H1 (cell line): ENCODE results near the gene P2RY14. TPM values are rescaled to one million over a fixed set of nuclear protein-coding genes. Genes with fewer than 3 reads are reported as not detected.

Source experiments
- CTCF ChIA-PET: fragments of 300-600 bp; sonication (Branson Sonifier 250); formaldehyde crosslinking; loops from one replicate; lab custom pipeline; 2021; ENCODE audit not compliant: partially characterized antibody; lab: Charles Lee
- POLR2A ChIA-PET: fragments of 300-600 bp; sonication (Branson Sonifier 250); formaldehyde crosslinking; loops from one replicate; lab custom pipeline; 2021; ENCODE audit warnings: inconsistent platforms; ENCODE audit not compliant: partially characterized antibody; lab: Charles Lee
- DNase-seq, 2 experiments: peaks; one replicate each; pipeline versions ENCODE4 v3.0.0 to v3.0.0-alpha.2; 2010 to 2022; ENCODE audit warnings: low spot score in 2 of 2, low read depth in 1 of 2, mixed read lengths in 1 of 2
- FAIRE-seq: peaks from 2 replicates; lab custom pipeline; 2011; peaks lifted over from hg19 to GRCh38; lab: Jason Lieb, UNC
- H2AFZ ChIP-seq: 2 replicates; pipeline ENCODE4 v1.8.1; 2012; ENCODE audit warnings: low read length, inconsistent platforms
- H2AK5ac ChIP-seq: 2 replicates; pipeline ENCODE4 v1.6.1; 2013; ENCODE audit warnings: low read depth, low read length
- H2BK120ac ChIP-seq: replicated peaks from 2 replicates; pipeline ENCODE3; 2013; ENCODE audit warnings: low read depth, low read length, inconsistent platforms
- H2BK12ac ChIP-seq: 2 replicates; pipeline ENCODE4 v1.6.1; 2013; ENCODE audit warnings: low read depth, low read length
- H2BK15ac ChIP-seq: 2 replicates; pipeline ENCODE4 v1.6.1; 2013; ENCODE audit warnings: low read length
- H2BK20ac ChIP-seq: 2 replicates; pipeline ENCODE4 v1.6.1; 2013; ENCODE audit warnings: low read length
- H2BK5ac ChIP-seq: 2 replicates; pipeline ENCODE4 v1.6.1; 2013; ENCODE audit warnings: low read depth, low read length
- H3K14ac ChIP-seq: 2 replicates; pipeline ENCODE4 v1.6.1; 2013; ENCODE audit warnings: inconsistent platforms; ENCODE audit not compliant: insufficient read length
- H3K18ac ChIP-seq: 2 replicates; pipeline ENCODE4 v1.6.1; 2013; ENCODE audit warnings: low read length; ENCODE audit errors: extremely low read depth
- H3K23ac ChIP-seq: 2 replicates; pipeline ENCODE4 v1.6.1; 2013; ENCODE audit warnings: inconsistent platforms; ENCODE audit not compliant: insufficient read length
- H3K23me2 ChIP-seq: 2 replicates; pipeline ENCODE4 v1.6.1; 2013; ENCODE audit warnings: low read depth, low read length
- H3K27ac ChIP-seq: 2 replicates; pipeline ENCODE4 v1.6.1; 2011; ENCODE audit warnings: low read depth, low read length, inconsistent platforms
- H3K27me3 ChIP-seq, 4 experiments: replicated peaks in 1 of 4; 1 replicate in 1 of 4; 2 replicates in 3 of 4; pipeline versions ENCODE4 v1.6.1 to v1.8.1; 2011 to 2013; ENCODE audit warnings: low read length in 3 of 4, mild to moderate bottlenecking in 3 of 4, inconsistent platforms in 2 of 4, mixed read lengths in 2 of 4, moderate library complexity in 1 of 4; ENCODE audit not compliant: control insufficient read depth in 3 of 4, insufficient read depth in 3 of 4; ENCODE audit errors: extremely low read depth in 1 of 4
- H3K36me3 ChIP-seq, 4 experiments: 2 replicates each; pipeline versions ENCODE4 v1.6.1 to v1.8.1; 2011 to 2013; ENCODE audit warnings: mild to moderate bottlenecking in 4 of 4, low read length in 3 of 4, moderate library complexity in 2 of 4, control low read depth in 1 of 4, inconsistent platforms in 1 of 4; ENCODE audit not compliant: insufficient read depth in 4 of 4, control insufficient read depth in 2 of 4
- H3K4ac ChIP-seq: replicated peaks from 2 replicates; pipeline ENCODE3; 2013; ENCODE audit warnings: low read length, low read depth, mixed read lengths, inconsistent platforms; ENCODE audit not compliant: insufficient read length
- H3K4me1 ChIP-seq, 4 experiments: replicated peaks in 1 of 4; 1 replicate in 1 of 4; 2 replicates in 3 of 4; pipeline versions ENCODE4 v1.6.1 to v1.8.1; 2011 to 2013; ENCODE audit warnings: low read length in 3 of 4, inconsistent platforms in 2 of 4, mixed read lengths in 1 of 4; ENCODE audit not compliant: insufficient read depth in 4 of 4, control insufficient read depth in 3 of 4
- H3K4me2 ChIP-seq, 2 experiments: 2 replicates each; pipeline versions ENCODE4 v1.6.1 to v1.8.1; 2011 to 2013; ENCODE audit warnings: low read depth in 2 of 2, low read length in 2 of 2, control low read depth in 1 of 2, inconsistent platforms in 1 of 2, mild to moderate bottlenecking in 1 of 2; ENCODE audit not compliant: insufficient read depth in 1 of 2
- H3K4me3 ChIP-seq, 4 experiments: fragments of 200-600, 300-600 bp in 1 of 4; sonication (generic), shearing (Covaris generic), sonication (Bioruptor Twin) in 1 of 4; 2 replicates each; pipeline versions ENCODE4 v1.5.1 to v1.8.1; 2011 to 2016; ENCODE audit warnings: low read length in 4 of 4, low read depth in 3 of 4, control low read depth in 2 of 4, inconsistent platforms in 2 of 4, mild to moderate bottlenecking in 2 of 4, mixed read lengths in 1 of 4, moderate library complexity in 1 of 4; ENCODE audit not compliant: insufficient read depth in 2 of 4; ENCODE audit errors: extremely low read depth in 1 of 4
- H3K56ac ChIP-seq: replicated peaks from 2 replicates; pipeline ENCODE3; 2013; ENCODE audit warnings: low read depth, mild to moderate bottlenecking, mixed read lengths, low read length, inconsistent platforms; ENCODE audit not compliant: insufficient read length
- H3K79me1 ChIP-seq: 2 replicates; pipeline ENCODE4 v1.6.1; 2013; ENCODE audit warnings: low read depth, low read length, control low read depth
- H3K79me2 ChIP-seq, 2 experiments: 2 replicates each; pipeline versions ENCODE4 v1.6.1 to v1.8.1; 2012 to 2013; ENCODE audit warnings: low read length in 2 of 2, mild to moderate bottlenecking in 2 of 2, inconsistent platforms in 1 of 2; ENCODE audit not compliant: insufficient read depth in 2 of 2, control insufficient read depth in 1 of 2
- H3K9ac ChIP-seq, 4 experiments: replicated peaks in 1 of 4; 1 replicate in 1 of 4; 2 replicates in 3 of 4; pipeline versions ENCODE4 v1.6.1 to v1.8.1; 2011 to 2013; ENCODE audit warnings: low read depth in 3 of 4, low read length in 3 of 4, control low read depth in 2 of 4, mild to moderate bottlenecking in 2 of 4, moderate library complexity in 2 of 4, inconsistent platforms in 1 of 4; ENCODE audit errors: extremely low read depth in 1 of 4
- H3K9me3 ChIP-seq, 2 experiments: 2 replicates each; pipeline versions ENCODE4 v1.6.1 to v1.8.1; 2012 to 2013; ENCODE audit warnings: mild to moderate bottlenecking in 2 of 2, moderate library complexity in 2 of 2, control low read depth in 1 of 2, inconsistent platforms in 1 of 2, low read depth in 1 of 2, low read length in 1 of 2, mixed read lengths in 1 of 2; ENCODE audit not compliant: insufficient read depth in 2 of 2
- H4K20me1 ChIP-seq, 2 experiments: replicated peaks in 1 of 2; 2 replicates each; pipeline versions ENCODE3 to v1.8.1; 2011 to 2013; ENCODE audit warnings: inconsistent platforms in 2 of 2, low read length in 2 of 2, mild to moderate bottlenecking in 1 of 2; ENCODE audit not compliant: insufficient read depth in 2 of 2, control insufficient read depth in 1 of 2
- H4K5ac ChIP-seq: 2 replicates; pipeline ENCODE4 v1.6.1; 2013; ENCODE audit warnings: low read length, low read depth, mixed read lengths, inconsistent platforms; ENCODE audit not compliant: insufficient read length
- H4K8ac ChIP-seq: 2 replicates; pipeline ENCODE4 v1.8.0; 2013; ENCODE audit warnings: mild to moderate bottlenecking, moderate library complexity, low read length, inconsistent platforms; ENCODE audit not compliant: insufficient read depth; ENCODE audit errors: extremely low read depth
- H4K91ac ChIP-seq: replicated peaks from 2 replicates; pipeline ENCODE3; 2013; ENCODE audit warnings: low read length, mixed read lengths, inconsistent platforms; ENCODE audit not compliant: insufficient read length
- GTF2F1 ChIP-seq: IDR thresholded peaks from 2 replicates; pipeline ENCODE4 v1.6.1; 2012; ENCODE audit warnings: low read depth, low read length, improper control_type of control experiment, borderline replicate concordance
- HDAC2 ChIP-seq, 2 experiments: fragments of 300-600 bp in 1 of 2; sonication (generic) in 1 of 2; IDR thresholded peaks; 2 replicates each; pipeline ENCODE4 v1.6.1; 2011 to 2012; ENCODE audit warnings: low read depth in 2 of 2, low read length in 2 of 2, mild to moderate bottlenecking in 2 of 2, moderate library complexity in 2 of 2, borderline replicate concordance in 1 of 2, inconsistent platforms in 1 of 2
- KDM1A ChIP-seq: fragments of 200-600, 300-600 bp; sonication (generic); IDR thresholded peaks from 2 replicates; pipeline ENCODE4 v1.7.1; 2016; ENCODE audit warnings: mild to moderate bottlenecking, low read length, borderline replicate concordance
- TEAD4 ChIP-seq: IDR thresholded peaks from 2 replicates; pipeline ENCODE4 v1.6.1; 2012; ENCODE audit warnings: low read depth, low read length, inconsistent platforms, mixed read lengths
- WGBS, 2 experiments: shearing (Covaris generic) in 1 of 2; methylation state at CpG; one replicate each; pipeline versions ENCODE4 v1.1.6 to v1.1.7; 2013 to 2015; ENCODE audit warnings: low lambda C conversion rate in 2 of 2, mixed read lengths in 2 of 2, inconsistent platforms in 1 of 2, low coverage in 1 of 2, missing lambda C conversion rate in 1 of 2; ENCODE audit not compliant: insufficient replicate concordance in 2 of 2, insufficient coverage in 1 of 2, insufficient read length in 1 of 2; ENCODE audit errors: extremely low coverage in 1 of 2, missing lambda C conversion rate in 1 of 2; 5-methylcytosine and 5-hydroxymethylcytosine counted together
- long read RNA-seq, 2 experiments: library from RNA in 1 of 2; library from capped mRNA in 1 of 2; stranded (forward); transcript quantifications; one replicate each; pipeline ENCODE4 v2.0.0, GENCODE V29; 2021; ENCODE audit warnings: inconsistent platforms in 1 of 2
- polyA minus RNA-seq, 3 experiments: library from RNA; depleted of rRNA, polyadenylated mRNA; stranded (reverse); fragments of >200 nt; gene quantifications; 1 replicate in 2 of 3; 2 replicates in 1 of 3; pipeline ENCODE4 v1.2.3, GENCODE V29; 2011
- polyA plus RNA-seq, 7 experiments: library from polyadenylated mRNA; depleted of rRNA in 3 of 7; stranded (reverse) in 5 of 7; unstranded in 2 of 7; fragments of >200 nt in 5 of 7; fragments of 200-250 nt in 2 of 7; gene quantifications; 1 replicate in 5 of 7; 2 replicates in 1 of 7; 4 replicates in 1 of 7; pipeline versions ENCODE4 v1.2.1 to v1.2.3, GENCODE V29; 2011 to 2013; ENCODE audit warnings: missing spikeins in 2 of 7, mixed read lengths in 2 of 7
- total RNA-seq: library from RNA; stranded (reverse); fragmentation: NEBNext Ultra II Directional; extraction: Animal tissue kit (Norgen Biotek cat#: 25700); gene quantifications from 2 replicates; pipeline ENCODE4 v1.2.1, GENCODE V29; 2021

Gene P2RY14
- total RNA-seq (not detected in 2 replicates), polyA plus RNA-seq (2011; rRNA removed) (not detected in 2 replicates), polyA minus RNA-seq (2011; rRNA and poly(A)+ RNA removed) (not detected in 2 replicates)
- not detected for polyA plus RNA-seq (2011; cell fraction: cytosol; rRNA removed)
- not detected for polyA plus RNA-seq (2011; cell fraction: nucleus; rRNA removed)
- 0.07 to 0.09 TPM in 2 of 4 replicates, not detected in the others for polyA plus RNA-seq (2012, experiment 1 of 2)
- polyA plus RNA-seq (2012, experiment 2 of 2): not detected
- not detected for polyA plus RNA-seq (2013, experiment 1 of 2)
- polyA plus RNA-seq (2013, experiment 2 of 2): not detected
- polyA minus RNA-seq (2011; cell fraction: cytosol; rRNA and poly(A)+ RNA removed): not detected
- not detected for polyA minus RNA-seq (2011; cell fraction: nucleus; rRNA and poly(A)+ RNA removed)
- long read RNA-seq, experiment 1: 0 reads
- long read RNA-seq, experiment 2: 0 reads

- no peak within 1 kb of the TSS for H3K4ac ChIP-seq
- H2BK5ac ChIP-seq: no peak within 1 kb of the TSS
- H3K36me3 ChIP-seq: 0 out of 8 replicates have a peak, but pooled peaks cover 0 to 3% (median 0%) of the 10 kb centered on the region in 4 experiments
- no peak within 1 kb of the TSS for H4K5ac ChIP-seq
- ChIA-PET POLR2A (no interaction called here), CTCF (interaction anchor here (0.7 to 9.3 kb wide), 7 partner anchors 9 to 116 kb away, joined by 3 to 155 read pairs (median 3); no protein-coding TSS in a partner anchor)
- H3K18ac ChIP-seq: no peak within 1 kb of the TSS
- H3K79me1 ChIP-seq: no peaks in the 10 kb centered on the region
- no peaks in the 10 kb centered on the region for H3K79me2 ChIP-seq
- peaks cover 0 to 1% of the 10 kb centered on the region in 2 experiments for H4K20me1 ChIP-seq
- WGBS, 2 experiments: 96% methylated on average over 4 of the region's 4 CpGs; no CpG with 5 or more reads in 1 of the 2 experiments
- H3K56ac ChIP-seq: no peak within 1 kb of the TSS
- no peak within 1 kb of the TSS for H2BK120ac ChIP-seq
- H3K9ac ChIP-seq: no peak within 1 kb of the TSS
- FAIRE-seq (no peak), DNase-seq (no peak)
- H3K23me2 ChIP-seq: no peaks in the 10 kb centered on the region
- no peaks in the 10 kb centered on the region for H3K9me3 ChIP-seq
- no peak within 1 kb of the TSS for H3K23ac ChIP-seq
- no peak within 1 kb of the TSS for H4K91ac ChIP-seq
- no peak within 1 kb of the TSS for H3K27ac ChIP-seq
- H3K4me3 ChIP-seq: no peak within 1 kb of the TSS
- H3K4me2 ChIP-seq: no peak within 1 kb of the TSS
- no peak within 1 kb of the TSS for H4K8ac ChIP-seq
- no peak within 1 kb of the TSS for H2BK20ac ChIP-seq
- no peak within 1 kb of the TSS for H2AK5ac ChIP-seq
- H3K4me1 ChIP-seq: peaks cover 0 to 2% (median 0%) of the 10 kb centered on the region in 4 experiments; a peak in 1 of 7 replicates
- no peaks in the 10 kb centered on the region for H3K27me3 ChIP-seq
- no peak within 1 kb of the TSS for H3K14ac ChIP-seq
- H2BK15ac ChIP-seq: no peak within 1 kb of the TSS
- H2AFZ ChIP-seq: no peak within 1 kb of the TSS
- no peak within 1 kb of the TSS for H2BK12ac ChIP-seq
- TF ChIP-seq KDM1A: no peak
- TF ChIP-seq HDAC2 (IDR thresholded peaks at IDR 0.05; ENCODE audit: borderline replicate concordance in 1 of 2, low read depth in 2 of 2, low read length in 2 of 2): no peak
- no peak for TF ChIP-seq GTF2F1
- no peak for TF ChIP-seq TEAD4
Observed at GRCh38 chr3:151278230-151278629, at the start of gene P2RY14. P2RY14 (minus strand) TSS chr3:151278542; CDS start chr3:151214316, 64,226 bp downstream.
